Activated CD8-positive, alpha-beta T cell treated with anti-CD3 and anti-CD28 coated beads for 36 hours (primary cell): Measurements from ENCODE around the gene HNRNPM. TPM values are rescaled to one million over a fixed set of nuclear protein-coding genes. Genes with fewer than 3 reads are reported as not detected.

Source experiments
- ATAC-seq: fragments of 200-7000 bp; cut with Tn5 transposase; one replicate; pipeline ENCODE4 v1.10.0; 2021; ENCODE audit warnings: mild to moderate bottlenecking, moderate library complexity
- CTCF ChIA-PET: fragments of 350-600 bp; sonication (Branson Sonifier 250); formaldehyde crosslinking; loops from one replicate; lab custom pipeline; 2021; ENCODE audit warnings: antibody characterized with exemption; lab: Charles Lee
- POLR2A ChIA-PET: fragments of 350-600 bp; sonication (Branson Sonifier 250); formaldehyde crosslinking; loops from one replicate; lab custom pipeline; 2021; ENCODE audit warnings: antibody characterized with exemption; lab: Charles Lee
- DNase-seq: peaks from one replicate; pipeline ENCODE4 v3.0.0-alpha.2; 2020
- H3K27ac Mint-ChIP-seq: one replicate; pipeline ENCODE4 v1.8.0; 2021; ENCODE audit warnings: mild to moderate bottlenecking, mixed read lengths
- H3K27me3 Mint-ChIP-seq: one replicate; pipeline ENCODE4 v1.8.0; 2021; ENCODE audit warnings: mixed read lengths
- H3K36me3 Mint-ChIP-seq: one replicate; pipeline ENCODE4 v1.8.0; 2021; ENCODE audit warnings: low read depth, mixed read lengths
- H3K4me1 Mint-ChIP-seq: one replicate; pipeline ENCODE4 v1.8.0; 2021; ENCODE audit warnings: low read depth, mixed read lengths
- H3K4me3 Mint-ChIP-seq: one replicate; pipeline ENCODE4 v1.8.0; 2021; ENCODE audit warnings: mild to moderate bottlenecking, moderate library complexity, mixed read lengths
- H3K9me3 Mint-ChIP-seq: one replicate; pipeline ENCODE4 v1.8.0; 2021; ENCODE audit warnings: mixed read lengths
- intact Hi-C: fragments of 100-400 bp; cut with micrococcal nuclease; formaldehyde crosslinking; loops from one replicate; pipeline ENCODE4 v1.10.0; 2022
- total RNA-seq, 2 experiments: library from RNA; stranded (reverse); gene quantifications; one replicate each; pipeline ENCODE4 v1.2.3, GENCODE V29; 2021
- TF ChIP-seq, protein P1 (sequence below): fragments of 200-600 bp; IDR thresholded peaks from one replicate; pipeline ENCODE4 v1.8.0; 2022; ENCODE audit warnings: antibody characterized with exemption, mild to moderate bottlenecking

Gene HNRNPM
- total RNA-seq, 2 experiments from 2014 or later, result 242 to 254 TPM

DNA sequence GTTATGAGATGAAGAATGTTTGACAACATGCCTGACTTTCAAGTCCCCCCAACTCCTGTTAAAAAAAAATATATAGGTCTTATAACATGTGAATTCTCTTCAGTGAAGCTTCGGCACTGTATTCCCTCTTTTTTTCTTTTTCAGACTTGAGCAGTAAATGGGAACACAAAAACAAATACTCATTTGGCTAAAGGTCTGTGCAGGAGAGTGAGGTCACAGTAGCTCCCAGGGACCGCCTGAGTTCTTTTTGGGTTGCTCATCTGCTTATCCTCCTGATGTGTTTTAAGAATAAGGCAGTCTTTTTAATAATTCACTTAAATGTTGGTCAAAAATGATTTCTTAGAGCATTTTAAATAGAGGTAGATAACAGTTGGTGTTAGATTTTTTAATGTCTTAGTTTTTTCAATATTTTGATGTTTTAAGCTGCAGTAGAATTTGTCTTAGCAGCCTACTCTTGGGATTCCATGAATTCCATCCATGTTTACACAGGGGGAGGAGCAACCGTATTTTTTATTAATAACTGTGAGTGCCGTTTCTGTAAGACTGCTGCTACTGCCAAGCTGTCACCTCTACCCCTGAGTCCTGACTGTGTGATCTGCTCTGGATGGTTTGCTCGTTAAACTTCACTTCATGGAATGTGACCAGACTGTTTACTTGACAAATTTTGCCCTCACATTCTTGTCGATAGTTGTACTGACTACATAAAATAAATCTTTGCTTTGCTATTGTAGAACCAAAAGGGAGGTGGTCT is 14.9 kb downstream of the HNRNPM start:
- no peak for ATAC-seq
- CTCF ChIA-PET, result interaction anchor here (1.3 kb wide), 1 partner anchor 106 kb away, joined by 3 read pairs; no protein-coding TSS in a partner anchor
- H3K4me1 Mint-ChIP-seq, result peaks cover 66% of the 10 kb centered on the region
- peaks cover 64% of the 10 kb centered on the region for H3K36me3 Mint-ChIP-seq
- DNase-seq, result no peak
- H3K4me3 Mint-ChIP-seq, result no peak overlapping the region
- peak overlapping the region; percentile 75 for H3K27ac Mint-ChIP-seq
- no peaks in the 10 kb centered on the region for H3K9me3 Mint-ChIP-seq
- POLR2A ChIA-PET, result interaction anchor here (1.4 kb wide), 1 partner anchor 8 kb away, joined by 4 read pairs; no protein-coding TSS in a partner anchor
- intact Hi-C loops, result no loop called here
- TF ChIP-seq, protein P1, sequence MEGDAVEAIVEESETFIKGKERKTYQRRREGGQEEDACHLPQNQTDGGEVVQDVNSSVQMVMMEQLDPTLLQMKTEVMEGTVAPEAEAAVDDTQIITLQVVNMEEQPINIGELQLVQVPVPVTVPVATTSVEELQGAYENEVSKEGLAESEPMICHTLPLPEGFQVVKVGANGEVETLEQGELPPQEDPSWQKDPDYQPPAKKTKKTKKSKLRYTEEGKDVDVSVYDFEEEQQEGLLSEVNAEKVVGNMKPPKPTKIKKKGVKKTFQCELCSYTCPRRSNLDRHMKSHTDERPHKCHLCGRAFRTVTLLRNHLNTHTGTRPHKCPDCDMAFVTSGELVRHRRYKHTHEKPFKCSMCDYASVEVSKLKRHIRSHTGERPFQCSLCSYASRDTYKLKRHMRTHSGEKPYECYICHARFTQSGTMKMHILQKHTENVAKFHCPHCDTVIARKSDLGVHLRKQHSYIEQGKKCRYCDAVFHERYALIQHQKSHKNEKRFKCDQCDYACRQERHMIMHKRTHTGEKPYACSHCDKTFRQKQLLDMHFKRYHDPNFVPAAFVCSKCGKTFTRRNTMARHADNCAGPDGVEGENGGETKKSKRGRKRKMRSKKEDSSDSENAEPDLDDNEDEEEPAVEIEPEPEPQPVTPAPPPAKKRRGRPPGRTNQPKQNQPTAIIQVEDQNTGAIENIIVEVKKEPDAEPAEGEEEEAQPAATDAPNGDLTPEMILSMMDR, result no peak
- H3K27me3 Mint-ChIP-seq, result no peaks in the 10 kb centered on the region

DNA sequence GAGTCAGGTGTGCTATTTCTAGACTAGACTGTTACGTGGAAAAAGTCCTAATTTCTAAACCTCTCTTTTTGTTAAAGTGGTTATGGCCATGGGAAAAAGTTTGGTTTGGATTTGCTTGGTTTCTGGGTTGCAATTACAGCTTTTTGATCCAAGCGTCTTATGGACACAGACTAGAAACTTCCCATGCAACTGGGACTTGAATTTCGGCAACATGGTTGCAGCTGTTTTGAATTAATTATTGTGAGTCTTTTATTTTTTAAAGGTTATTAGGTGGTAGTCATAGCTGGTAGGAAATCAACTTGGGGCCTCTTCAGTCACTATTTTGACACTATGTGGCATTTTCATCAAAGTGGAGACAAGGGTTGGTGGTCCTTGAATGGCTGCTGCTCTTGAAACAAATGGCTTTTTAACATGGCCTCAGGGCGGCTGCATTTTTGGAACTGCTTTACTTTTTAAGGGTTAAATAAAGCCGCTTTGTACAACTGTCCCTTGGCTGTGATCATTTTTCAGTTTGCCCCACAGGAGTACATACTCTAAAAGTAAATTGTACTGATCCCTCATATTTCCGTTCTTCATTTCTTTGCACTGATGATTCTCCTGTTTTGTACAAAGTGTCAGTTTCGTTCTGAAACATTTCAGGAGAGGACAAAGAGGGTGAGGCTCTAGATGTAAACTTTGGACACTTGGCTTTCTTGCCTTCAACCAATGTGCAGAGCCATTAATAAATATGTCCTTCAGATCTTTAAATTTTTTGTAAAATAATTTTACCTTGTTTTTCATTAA is 15.9 kb downstream of the HNRNPM start:
- peak overlapping the region; percentile 75 for H3K27ac Mint-ChIP-seq

DNA sequence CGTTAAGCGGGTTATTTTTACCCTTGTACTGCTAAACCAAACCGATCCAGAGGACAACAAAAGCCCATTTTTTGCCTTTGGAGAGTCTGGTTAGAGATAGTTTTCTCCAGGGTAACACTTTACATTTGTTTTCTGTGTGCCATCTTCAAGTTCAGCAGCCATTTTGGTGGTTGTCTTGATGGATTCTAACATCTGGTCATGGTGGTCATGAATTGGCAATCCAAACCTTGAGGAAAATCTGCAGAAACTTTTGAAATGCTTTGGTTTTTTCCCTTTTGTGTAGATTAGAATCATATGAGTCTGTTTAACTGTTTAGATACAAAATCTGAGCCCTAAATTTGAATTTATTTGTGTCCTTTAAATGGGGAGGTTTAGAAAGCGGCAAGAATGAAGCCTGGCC is 16.6 kb downstream of the HNRNPM start:
- ChIA-PET CTCF (interaction anchor here (0.9 kb wide), 1 partner anchor 26 kb away, joined by 3 read pairs; no protein-coding TSS in a partner anchor), POLR2A (interaction anchor here (1.0 to 2.1 kb wide), 4 partner anchors 11 to 25 kb away, joined by 3 to 14 read pairs (median 4); no protein-coding TSS in a partner anchor)
- H3K4me3 Mint-ChIP-seq, result no peak overlapping the region
- ATAC-seq (no peak), DNase-seq (no peak)
- no peak overlapping the region for H3K27ac Mint-ChIP-seq
- TF ChIP-seq, protein P1, result no peak
- H3K36me3 Mint-ChIP-seq, result peaks cover 63% of the 10 kb centered on the region
- H3K27me3 Mint-ChIP-seq, result no peaks in the 10 kb centered on the region
- no peaks in the 10 kb centered on the region for H3K9me3 Mint-ChIP-seq
- H3K4me1 Mint-ChIP-seq, result peaks cover 51% of the 10 kb centered on the region
- intact Hi-C loops, result no loop called here

More for the DNA sequence above, 15.9 kb downstream of the HNRNPM start:
- Mint-ChIP-seq H3K27me3 (no peaks in the 10 kb centered on the region), H3K4me1 (peaks cover 56% of the 10 kb centered on the region), H3K4me3 (no peak overlapping the region), H3K9me3 (no peaks in the 10 kb centered on the region), H3K36me3 (peaks cover 63% of the 10 kb centered on the region)
- DNase-seq, result no peak
- TF ChIP-seq, protein P1, result no peak
- ChIA-PET POLR2A (interaction anchor here (1.4 kb wide), 1 partner anchor 9 kb away, joined by 4 read pairs; no protein-coding TSS in a partner anchor), CTCF (interaction anchor here (1.3 kb wide), 1 partner anchor 107 kb away, joined by 3 read pairs; no protein-coding TSS in a partner anchor)
- intact Hi-C loops, result no loop called here
- no peak for ATAC-seq

DNA sequence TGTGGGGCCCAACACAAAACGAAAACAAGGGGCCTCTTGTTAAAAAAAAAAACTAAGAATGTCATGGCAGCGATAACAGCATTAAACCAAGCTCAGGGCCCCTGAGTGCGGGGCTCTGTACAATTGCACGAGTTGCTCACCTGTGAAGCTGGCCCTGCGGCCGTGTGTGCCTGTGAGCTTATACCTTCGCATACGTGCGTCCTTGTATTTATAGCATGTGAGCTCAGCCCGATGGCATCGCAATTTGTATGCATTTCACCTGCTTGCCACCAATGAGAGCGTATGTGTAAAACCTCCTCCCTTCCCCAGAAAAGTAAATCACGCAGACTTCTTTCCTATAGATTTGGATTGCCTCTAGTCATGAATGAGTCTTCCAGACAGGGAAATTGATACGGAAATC is 17.1 kb downstream of the HNRNPM start:
- Mint-ChIP-seq H3K9me3 (no peaks in the 10 kb centered on the region), H3K4me3 (no peak overlapping the region), H3K4me1 (peaks cover 46% of the 10 kb centered on the region), H3K27ac (no peak overlapping the region), H3K36me3 (peaks cover 61% of the 10 kb centered on the region), H3K27me3 (no peaks in the 10 kb centered on the region)
- DNase-seq (no peak), ATAC-seq (no peak)
- TF ChIP-seq, protein P1, result no peak
- CTCF ChIA-PET, result interaction anchor here (0.6 to 2.3 kb wide), 6 partner anchors 10 to 49 kb away, joined by 3 to 7 read pairs (median 3); partner anchors contain the start of genes HNRNPM and MARCHF2
- intact Hi-C loops, result no loop called here
- POLR2A ChIA-PET, result interaction anchor here (1.0 to 2.1 kb wide), 7 partner anchors 9 to 25 kb away, joined by 3 to 14 read pairs (median 5); no protein-coding TSS in a partner anchor
